GM10248 (cell line): ENCODE results near the gene IL24.

Source experiments
- CTCF ChIA-PET: fragments of 300-600 bp; sonication (Branson Sonifier 250); formaldehyde crosslinking; extraction: SDS; loops from one replicate; lab custom pipeline; 2021; ENCODE audit warnings: antibody characterized with exemption; lab: Yijun Ruan, JAX
- POLR2A ChIA-PET: fragments of 350-650 bp; sonication (Branson Sonifier 250); formaldehyde crosslinking; extraction: SDS; loops from one replicate; lab custom pipeline; 2020; ENCODE audit warnings: antibody characterized with exemption; lab: Yijun Ruan, JAX
- DNase-seq: peaks from one replicate; pipeline ENCODE4 v3.0.0; 2012; ENCODE audit errors: extremely low spot score
- CTCF ChIP-seq: IDR thresholded peaks from 2 replicates; pipeline ENCODE4 v1.5.1; 2012; ENCODE audit warnings: mild to moderate bottlenecking, low read depth; ENCODE audit errors: extremely low read depth, missing control alignments, control extremely low read depth

Gene IL24

GRCh38 chr1:206909883-206910318 is 12.7 kb downstream of the IL24 start:
- no peak for TF ChIP-seq CTCF
- DNase-seq, result no peak
- CTCF ChIA-PET, result interaction anchor here (1.0 to 3.6 kb wide), 15 partner anchors 8 to 246 kb away, joined by 3 to 29 read pairs (median 7); partner anchors contain the start of genes FCMR, IL20 and IL24
- POLR2A ChIA-PET, result no interaction called here

GRCh38 chr1:206911064-206911663 is 13.9 kb downstream of the IL24 start:
- ChIA-PET POLR2A (no interaction called here), CTCF (interaction anchor here (0.7 to 12.9 kb wide), 45 partner anchors 9 to 589 kb away, joined by 3 to 307 read pairs (median 8); partner anchors contain the start of genes FCAMR, FCMR, IL20 and IL24)
- DNase-seq, result peak; percentile 55
- peak; percentile 62 for TF ChIP-seq CTCF

GRCh38 chr1:206912445-206913095 is 15.3 kb downstream of the IL24 start:
- POLR2A ChIA-PET, result no interaction called here
- CTCF ChIA-PET, result interaction anchor here (0.6 to 12.9 kb wide), 71 partner anchors 10 to 587 kb away, joined by 3 to 307 read pairs (median 6); partner anchors contain the start of genes EIF2D, FCAMR, FCMR and IL20
- DNase-seq, result peak; percentile 70
- peak; percentile 76 for TF ChIP-seq CTCF

- ChIA-PET CTCF (interaction anchor here (0.9 to 12.9 kb wide), 13 partner anchors 15 to 250 kb away, joined by 3 to 307 read pairs (median 23); partner anchors contain the start of genes FCAMR and IL24), POLR2A (no interaction called here)
- TF ChIP-seq CTCF, result no peak
- no peak for DNase-seq
Measured at GRCh38 chr1:206913766-206914537, 16.7 kb downstream of the IL24 start.

GRCh38 chr1:206915030-206915735 is 17.9 kb downstream of the IL24 start:
- ChIA-PET CTCF (interaction anchor here (0.9 to 12.9 kb wide), 10 partner anchors 16 to 284 kb away, joined by 3 to 307 read pairs (median 5); no protein-coding TSS in a partner anchor), POLR2A (interaction anchor here (0.7 kb wide), 2 partner anchors 37 to 124 kb away, joined by 3 to 7 read pairs; no protein-coding TSS in a partner anchor)
- no peak for TF ChIP-seq CTCF
- DNase-seq, result no peak
